ENCODE results near the gene SDF2L1.

SDF2L1 gene

GRCh38 chr22:21652547-21653545 is 10.7 kb downstream of the SDF2L1 start:
- Histone ChIP-seq H3K9me3 (no peaks in the 10 kb centered on the region), H3K4me1 (peaks cover 0 to 26% (median 22%) of the 10 kb centered on the region in 4 donors), H3K4me3 (peak overlapping the region; percentile 57 to 71), H3K27ac (peak overlapping the region in 1 of 2 donors; percentile 17), H3K27me3 (peaks cover 0 to 32% of the 10 kb centered on the region in 2 donors), H3K36me3 (no peaks in the 10 kb centered on the region)
- intact Hi-C loops (cut with DNase I; ENCODE audit: low total_unique reads) = no loop called here
- no peak for DNase-seq
- TF ChIP-seq, protein P1, sequence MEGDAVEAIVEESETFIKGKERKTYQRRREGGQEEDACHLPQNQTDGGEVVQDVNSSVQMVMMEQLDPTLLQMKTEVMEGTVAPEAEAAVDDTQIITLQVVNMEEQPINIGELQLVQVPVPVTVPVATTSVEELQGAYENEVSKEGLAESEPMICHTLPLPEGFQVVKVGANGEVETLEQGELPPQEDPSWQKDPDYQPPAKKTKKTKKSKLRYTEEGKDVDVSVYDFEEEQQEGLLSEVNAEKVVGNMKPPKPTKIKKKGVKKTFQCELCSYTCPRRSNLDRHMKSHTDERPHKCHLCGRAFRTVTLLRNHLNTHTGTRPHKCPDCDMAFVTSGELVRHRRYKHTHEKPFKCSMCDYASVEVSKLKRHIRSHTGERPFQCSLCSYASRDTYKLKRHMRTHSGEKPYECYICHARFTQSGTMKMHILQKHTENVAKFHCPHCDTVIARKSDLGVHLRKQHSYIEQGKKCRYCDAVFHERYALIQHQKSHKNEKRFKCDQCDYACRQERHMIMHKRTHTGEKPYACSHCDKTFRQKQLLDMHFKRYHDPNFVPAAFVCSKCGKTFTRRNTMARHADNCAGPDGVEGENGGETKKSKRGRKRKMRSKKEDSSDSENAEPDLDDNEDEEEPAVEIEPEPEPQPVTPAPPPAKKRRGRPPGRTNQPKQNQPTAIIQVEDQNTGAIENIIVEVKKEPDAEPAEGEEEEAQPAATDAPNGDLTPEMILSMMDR (IDR thresholded peaks at IDR 0.05) = no peak

GRCh38 chr22:21657020-21657359 is 14.9 kb downstream of the SDF2L1 start:
- intact Hi-C loops (cut with DNase I; ENCODE audit: low total_unique reads) = no loop called here
- Histone ChIP-seq H3K27me3 (peaks cover 0 to 45% of the 10 kb centered on the region in 2 donors), H3K4me3 (peak overlapping the region in 1 of 2 donors; percentile 58), H3K27ac (no peak overlapping the region), H3K4me1 (peaks cover 0 to 21% (median 15%) of the 10 kb centered on the region in 4 donors), H3K36me3 (no peaks in the 10 kb centered on the region), H3K9me3 (no peaks in the 10 kb centered on the region)
- TF ChIP-seq, protein P1 (IDR thresholded peaks at IDR 0.05) = no peak
- DNase-seq = no peak

- Histone ChIP-seq H3K4me3 (peak overlapping the region; percentile 49 to 58), H3K4me1 (peaks cover 0 to 18% (median 12%) of the 10 kb centered on the region in 4 donors), H3K9me3 (no peaks in the 10 kb centered on the region), H3K27me3 (peaks cover 0 to 43% of the 10 kb centered on the region in 2 donors), H3K27ac (no peak overlapping the region), H3K36me3 (no peaks in the 10 kb centered on the region)
- intact Hi-C loops (cut with DNase I; ENCODE audit: low total_unique reads) = no loop called here
- DNase-seq = peak in 1 of 2 donors; percentile 78
- TF ChIP-seq, protein P1 (IDR thresholded peaks at IDR 0.05) = no peak
Measured at GRCh38 chr22:21657360-21658032, 15.4 kb downstream of the SDF2L1 start.

DNA sequence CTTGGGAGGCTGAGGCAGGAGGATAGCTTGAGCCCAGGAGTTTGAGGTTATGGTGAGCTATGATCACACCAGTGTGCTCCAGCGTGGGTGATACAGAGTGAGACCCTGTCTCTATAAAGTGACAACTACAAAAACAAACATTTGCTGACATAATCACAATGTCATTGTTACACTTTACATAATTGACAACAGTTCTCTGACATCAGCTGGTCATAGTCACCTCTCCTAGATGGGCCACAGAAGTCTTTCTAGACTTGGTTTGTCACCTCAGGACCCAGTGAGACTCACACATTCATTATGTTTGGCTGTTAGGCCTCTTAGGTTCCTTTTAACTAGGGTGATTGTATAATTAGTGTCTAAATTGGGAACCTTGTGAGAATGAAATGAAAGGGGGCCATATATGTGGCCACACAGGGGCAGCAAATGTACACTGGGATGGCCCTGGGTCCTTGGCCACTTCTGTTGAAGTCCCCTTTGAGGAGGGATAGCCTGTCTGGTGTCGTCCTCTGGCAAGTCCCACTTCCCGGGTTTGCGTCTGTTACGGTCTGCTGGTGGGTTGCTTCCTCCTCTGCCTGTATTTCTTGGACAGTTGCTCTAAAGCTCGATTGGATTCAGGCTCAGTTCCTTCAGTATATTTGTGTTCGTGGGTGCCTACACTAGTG is 17.9 kb downstream of the SDF2L1 start:
- peaks cover 0 to 14% (median 8%) of the 10 kb centered on the region in 4 donors for H3K4me1 ChIP-seq
- no peaks in the 10 kb centered on the region for H3K9me3 ChIP-seq
- no peaks in the 10 kb centered on the region for H3K36me3 ChIP-seq
- H3K27ac ChIP-seq = no peak overlapping the region
- intact Hi-C loops (cut with DNase I; ENCODE audit: low total_unique reads) = no loop called here
- no peak overlapping the region for H3K4me3 ChIP-seq
- TF ChIP-seq, protein P1 (IDR thresholded peaks at IDR 0.05) = no peak
- no peak for DNase-seq
- peaks cover 0 to 35% of the 10 kb centered on the region in 2 donors for H3K27me3 ChIP-seq

- no peak overlapping the region for H3K27ac ChIP-seq
- no peaks in the 10 kb centered on the region for H3K9me3 ChIP-seq
- TF ChIP-seq, protein P1 (IDR thresholded peaks at IDR 0.05) = no peak
- intact Hi-C loops (cut with DNase I; ENCODE audit: low total_unique reads) = no loop called here
- peaks cover 0 to 21% (median 10%) of the 10 kb centered on the region in 4 donors for H3K4me1 ChIP-seq
- H3K27me3 ChIP-seq = peaks cover 0 to 30% of the 10 kb centered on the region in 2 donors
- no peaks in the 10 kb centered on the region for H3K36me3 ChIP-seq
- no peak for DNase-seq
- no peak overlapping the region for H3K4me3 ChIP-seq
Measured at GRCh38 chr22:21660904-21661303, 18.8 kb downstream of the SDF2L1 start.

Measured in tibial artery (tissue), 4 donors.